ENCODE data around the gene SBNO2. TPM values are rescaled to one million over a fixed set of nuclear protein-coding genes. Genes with fewer than 3 reads are reported as not detected.

Gene SBNO2
- total RNA-seq, 2 donors from 2014 or later, result 204 to 205 TPM

DNA sequence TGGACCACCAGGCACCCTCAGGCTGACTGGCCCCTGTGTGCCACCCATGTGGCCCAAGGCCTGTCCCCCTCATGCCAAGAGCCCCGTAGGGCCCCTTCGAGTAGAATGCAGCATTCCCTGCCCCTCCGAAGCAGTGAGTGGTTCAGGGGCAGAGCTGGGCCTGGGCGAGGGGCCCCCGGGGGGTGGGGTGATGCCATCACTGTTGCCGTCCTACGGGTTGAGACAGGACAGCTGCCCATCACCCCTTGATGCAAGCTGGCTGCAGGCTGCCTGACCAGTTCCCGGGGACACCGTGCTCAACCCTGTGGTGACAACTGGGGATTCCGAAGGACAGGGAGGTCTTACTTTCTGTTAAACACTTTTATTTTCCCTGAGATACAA lies 4.7 kb downstream of the SBNO2 start:
- ATAC-seq (no peak), DNase-seq (ENCODE audit: low spot score) (no peak)
- Mint-ChIP-seq H3K4me1 (ENCODE audit: low read depth in 2 of 2) (peaks cover 20 to 21% of the 10 kb centered on the region in 2 donors), H3K36me3 (peaks cover 7% of the 10 kb centered on the region), H3K4me3 (no peak overlapping the region), H3K9me3 (no peaks in the 10 kb centered on the region), H3K27me3 (no peaks in the 10 kb centered on the region), H3K27ac (peak overlapping the region in 1 of 2 donors; percentile 62)

DNA sequence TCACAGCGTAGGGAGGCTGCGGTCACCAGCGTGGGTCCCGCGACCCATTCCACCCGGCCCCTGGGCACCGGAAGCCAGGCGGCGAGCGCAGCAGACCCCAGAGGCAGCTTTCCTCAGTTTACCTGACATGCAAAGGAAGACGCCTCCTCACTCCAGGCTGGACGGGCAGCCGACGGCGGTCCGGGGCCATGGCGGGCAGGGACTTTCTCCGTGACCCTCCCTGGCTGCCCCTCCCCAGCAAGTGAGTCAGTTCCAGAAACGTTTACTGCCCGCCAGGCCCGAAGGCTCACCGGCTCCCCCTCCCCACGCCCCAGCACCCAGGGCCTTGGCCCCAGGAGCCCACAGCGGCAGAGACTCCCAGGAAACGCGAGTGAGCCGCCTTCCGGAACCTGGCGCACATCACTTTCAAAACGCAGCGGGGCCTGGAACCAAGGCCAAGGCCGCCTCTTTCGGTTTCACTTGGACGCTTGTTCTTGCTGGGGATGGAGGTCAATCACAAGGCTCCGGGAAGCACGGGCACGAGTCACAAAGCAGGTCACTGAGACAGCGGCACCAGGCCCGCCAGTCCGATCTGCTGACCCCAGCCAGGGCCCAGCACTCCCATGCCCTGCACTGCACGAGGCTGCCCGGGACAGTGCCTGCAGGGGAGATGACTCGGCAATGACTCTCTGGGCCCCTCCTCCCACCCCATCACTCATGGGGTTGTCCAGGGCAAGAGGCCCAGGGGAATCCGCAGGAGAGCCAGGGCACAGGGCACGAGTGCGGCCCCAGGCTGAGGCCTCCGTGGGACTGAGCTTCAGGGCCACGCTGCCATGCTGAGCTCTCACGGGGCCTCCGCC lies 5.3 kb downstream of the SBNO2 start:
- Mint-ChIP-seq H3K36me3 (peaks cover 7% of the 10 kb centered on the region), H3K27me3 (no peaks in the 10 kb centered on the region), H3K4me3 (no peak overlapping the region), H3K9me3 (no peaks in the 10 kb centered on the region), H3K27ac (no peak overlapping the region), H3K4me1 (ENCODE audit: low read depth in 2 of 2) (peaks cover 20% of the 10 kb centered on the region in 2 donors)
- DNase-seq (ENCODE audit: low spot score) (no peak), ATAC-seq (no peak)

DNA sequence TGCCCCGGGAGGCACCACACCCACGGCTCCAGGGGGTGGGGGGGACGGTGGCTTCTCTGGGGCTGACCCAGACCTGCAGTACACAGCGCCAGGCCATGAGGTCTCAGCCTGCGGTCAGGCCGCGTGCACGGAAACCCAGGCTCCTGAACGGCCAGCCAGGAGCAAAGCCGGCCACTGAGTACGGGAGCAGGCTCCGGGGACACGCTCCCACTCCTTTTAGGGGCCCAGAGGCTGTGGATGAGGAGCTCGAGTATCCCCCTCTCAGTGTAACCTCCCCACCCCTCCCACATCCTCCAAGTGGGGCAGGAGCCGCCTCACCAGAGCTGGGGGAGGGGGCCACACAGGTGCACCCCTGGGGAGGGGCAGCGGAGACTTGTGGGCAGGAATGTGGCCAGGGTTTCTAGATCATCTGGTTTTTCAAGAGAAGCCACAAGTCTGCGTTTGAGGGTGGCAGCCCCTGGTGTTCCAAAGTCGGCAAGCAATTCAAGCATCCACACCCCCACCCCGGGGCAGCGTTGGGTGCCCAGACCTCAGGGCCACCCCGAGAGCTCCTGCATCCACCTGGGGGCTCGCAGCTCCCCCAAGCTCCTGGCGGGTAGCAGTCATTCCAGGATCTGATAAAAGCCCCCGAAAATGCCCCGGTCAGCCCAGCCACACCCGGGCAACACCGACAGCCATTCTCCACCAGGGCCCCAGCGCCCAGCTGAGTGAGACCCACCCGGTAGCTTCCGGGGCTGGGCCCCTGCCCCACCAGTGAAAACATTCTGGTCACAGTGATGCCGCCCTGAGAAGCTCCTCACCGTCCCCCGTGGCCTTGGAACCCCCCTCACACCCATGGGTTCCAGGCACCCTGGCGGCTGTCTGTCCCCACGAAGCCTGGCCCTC lies 6.1 kb downstream of the SBNO2 start:
- H3K4me3 Mint-ChIP-seq, result no peak overlapping the region
- DNase-seq (ENCODE audit: low spot score), result no peak
- no peaks in the 10 kb centered on the region for H3K9me3 Mint-ChIP-seq
- no peak for ATAC-seq
- peaks cover 20 to 22% of the 10 kb centered on the region in 2 donors for H3K4me1 Mint-ChIP-seq (ENCODE audit: low read depth in 2 of 2)
- H3K27me3 Mint-ChIP-seq, result no peaks in the 10 kb centered on the region
- peaks cover 7% of the 10 kb centered on the region for H3K36me3 Mint-ChIP-seq
- no peak overlapping the region for H3K27ac Mint-ChIP-seq

DNA sequence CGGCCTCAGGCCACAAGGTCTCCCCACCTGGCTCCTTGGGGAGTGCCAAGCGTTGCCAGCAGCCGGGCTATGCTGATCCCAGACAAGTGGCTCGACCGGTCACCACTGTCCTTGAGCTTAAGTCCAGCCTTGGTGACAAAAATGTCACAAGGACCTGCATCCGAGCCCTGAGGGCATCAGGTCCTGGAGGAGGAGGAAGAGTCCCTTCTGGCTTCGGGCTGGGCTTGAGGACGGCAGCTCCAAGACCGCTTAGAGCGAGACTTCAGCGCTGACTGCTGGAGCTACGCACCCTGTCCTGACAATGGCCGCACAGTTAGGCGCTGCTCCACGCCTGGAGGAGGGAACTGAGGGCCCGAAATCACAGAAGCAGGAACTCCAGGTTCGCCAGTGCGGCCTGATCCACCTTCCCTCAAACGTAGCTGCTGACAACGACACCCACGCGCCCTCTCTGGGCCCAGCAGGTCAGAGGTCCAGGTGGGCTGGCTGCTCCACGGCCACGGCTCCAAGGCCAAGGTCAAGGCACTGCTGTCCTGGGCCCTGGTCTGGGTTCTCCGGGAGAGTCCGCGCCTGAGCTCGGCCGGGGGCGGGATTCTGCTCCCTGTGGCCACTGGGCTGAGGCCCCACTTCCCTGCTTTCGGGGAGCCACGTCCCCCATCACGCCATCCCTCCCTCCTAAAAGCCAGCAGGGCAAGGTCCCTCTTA lies 7.0 kb downstream of the SBNO2 start:
- H3K4me3 Mint-ChIP-seq, result no peak overlapping the region

GRCh38 chr19:1164684-1165531 lies 9.2 kb downstream of the SBNO2 start:
- Mint-ChIP-seq H3K27me3 (no peaks in the 10 kb centered on the region), H3K27ac (no peak overlapping the region), H3K4me1 (ENCODE audit: low read depth in 2 of 2) (peaks cover 3 to 13% of the 10 kb centered on the region in 2 donors), H3K36me3 (no peaks in the 10 kb centered on the region), H3K4me3 (no peak overlapping the region), H3K9me3 (no peaks in the 10 kb centered on the region)
- DNase-seq (ENCODE audit: low spot score) (peak; percentile 56), ATAC-seq (no peak)

More for the DNA sequence above, 7.0 kb downstream of the SBNO2 start:
- H3K9me3 Mint-ChIP-seq, result no peaks in the 10 kb centered on the region
- peaks cover 16 to 25% of the 10 kb centered on the region in 2 donors for H3K4me1 Mint-ChIP-seq (ENCODE audit: low read depth in 2 of 2)
- no peaks in the 10 kb centered on the region for H3K27me3 Mint-ChIP-seq
- DNase-seq (ENCODE audit: low spot score), result no peak
- no peak overlapping the region for H3K27ac Mint-ChIP-seq
- no peak for ATAC-seq
- peaks cover 7% of the 10 kb centered on the region for H3K36me3 Mint-ChIP-seq

- Mint-ChIP-seq H3K36me3 (no peaks in the 10 kb centered on the region), H3K4me1 (ENCODE audit: low read depth in 2 of 2) (peaks cover 0 to 10% of the 10 kb centered on the region in 2 donors), H3K4me3 (no peak overlapping the region), H3K27ac (no peak overlapping the region), H3K27me3 (no peaks in the 10 kb centered on the region), H3K9me3 (no peaks in the 10 kb centered on the region)
- ATAC-seq (no peak), DNase-seq (ENCODE audit: low spot score) (peak; percentile 61)
Measured at GRCh38 chr19:1163934-1164683, 10.0 kb downstream of the SBNO2 start.

GRCh38 chr19:1163283-1163933 lies 10.7 kb downstream of the SBNO2 start:
- DNase-seq (ENCODE audit: low spot score), result no peak
- Mint-ChIP-seq H3K27ac (no peak overlapping the region), H3K4me1 (ENCODE audit: low read depth in 2 of 2) (peaks cover 0 to 7% of the 10 kb centered on the region in 2 donors), H3K36me3 (no peaks in the 10 kb centered on the region), H3K4me3 (no peak overlapping the region), H3K27me3 (no peaks in the 10 kb centered on the region), H3K9me3 (no peaks in the 10 kb centered on the region)
- ATAC-seq, result peak in 1 of 2 donors; percentile 13

GRCh38 chr19:1162404-1163282 lies 11.4 kb downstream of the SBNO2 start:
- H3K4me3 Mint-ChIP-seq, result no peak overlapping the region

GRCh38 chr19:1161716-1162115 lies 12.4 kb downstream of the SBNO2 start:
- Mint-ChIP-seq H3K4me3 (no peak overlapping the region), H3K9me3 (no peaks in the 10 kb centered on the region), H3K27me3 (no peaks in the 10 kb centered on the region), H3K4me1 (ENCODE audit: low read depth in 2 of 2) (peaks cover 0 to 7% of the 10 kb centered on the region in 2 donors), H3K36me3 (no peaks in the 10 kb centered on the region), H3K27ac (no peak overlapping the region)
- DNase-seq (ENCODE audit: low spot score) (no peak), ATAC-seq (no peak)

More at GRCh38 chr19:1162404-1163282, 11.4 kb downstream of the SBNO2 start:
- H3K27me3 Mint-ChIP-seq, result no peaks in the 10 kb centered on the region
- H3K9me3 Mint-ChIP-seq, result no peaks in the 10 kb centered on the region
- ATAC-seq (no peak), DNase-seq (ENCODE audit: low spot score) (no peak)
- peaks cover 0 to 7% of the 10 kb centered on the region in 2 donors for H3K4me1 Mint-ChIP-seq (ENCODE audit: low read depth in 2 of 2)
- H3K27ac Mint-ChIP-seq, result no peak overlapping the region
- H3K36me3 Mint-ChIP-seq, result no peaks in the 10 kb centered on the region

DNA sequence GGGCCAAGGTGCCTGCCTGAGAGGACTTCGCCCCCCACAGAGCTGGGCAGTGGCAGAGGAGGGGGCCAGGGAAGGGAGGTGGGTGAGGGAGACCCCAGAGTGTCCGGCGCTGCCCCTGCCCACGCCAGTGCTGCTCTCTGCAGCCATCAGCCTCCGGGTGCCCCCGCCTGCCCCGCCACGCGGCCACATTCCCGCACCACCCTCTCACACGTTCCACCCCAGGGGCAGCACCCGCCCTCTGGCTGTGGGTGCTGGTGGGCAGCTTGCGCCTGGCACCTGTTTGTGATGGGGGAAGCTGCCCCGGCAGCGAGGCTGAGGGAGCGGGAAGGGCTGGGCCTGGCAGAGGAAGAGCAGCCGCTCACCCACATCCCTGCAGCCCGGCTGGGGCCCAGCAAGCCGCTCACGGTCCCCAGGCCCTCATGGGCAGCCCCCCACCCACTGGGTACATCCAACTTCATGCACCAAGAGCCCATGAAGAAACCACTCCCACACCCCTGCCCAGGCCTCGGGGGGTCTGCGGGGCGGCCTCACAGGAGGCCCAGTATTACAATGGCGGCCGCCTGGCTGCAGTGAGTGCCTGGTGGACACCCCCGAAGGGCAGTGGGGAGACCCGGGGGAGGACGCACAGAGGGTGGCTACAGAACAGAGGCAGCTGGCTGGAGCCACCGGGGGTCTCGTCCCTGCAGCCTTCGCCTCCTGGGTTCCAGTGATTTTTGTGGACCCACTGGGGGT lies 14.0 kb downstream of the SBNO2 start:
- H3K36me3 Mint-ChIP-seq, result no peaks in the 10 kb centered on the region
- H3K27me3 Mint-ChIP-seq, result no peaks in the 10 kb centered on the region
- DNase-seq (ENCODE audit: low spot score) (no peak), ATAC-seq (no peak)
- H3K4me1 Mint-ChIP-seq (ENCODE audit: low read depth in 2 of 2), result peaks cover 0 to 7% of the 10 kb centered on the region in 2 donors
- H3K4me3 Mint-ChIP-seq, result no peak overlapping the region
- H3K27ac Mint-ChIP-seq, result no peak overlapping the region
- no peaks in the 10 kb centered on the region for H3K9me3 Mint-ChIP-seq

- no peak overlapping the region for H3K4me3 Mint-ChIP-seq
- H3K36me3 Mint-ChIP-seq, result no peaks in the 10 kb centered on the region
- no peaks in the 10 kb centered on the region for H3K27me3 Mint-ChIP-seq
- DNase-seq (ENCODE audit: low spot score) (no peak), ATAC-seq (no peak)
- no peaks in the 10 kb centered on the region for H3K9me3 Mint-ChIP-seq
- peaks cover 0 to 7% of the 10 kb centered on the region in 2 donors for H3K4me1 Mint-ChIP-seq (ENCODE audit: low read depth in 2 of 2)
- H3K27ac Mint-ChIP-seq, result no peak overlapping the region
Measured at GRCh38 chr19:1158885-1159448, 15.1 kb downstream of the SBNO2 start.

Data from natural killer cell treated with Interleukin-12 subunit alpha and Interleukin-12 subunit beta and Interleukin-15 and Interleukin-18, amount 100 ng/mL, for 72 hours (primary cell).